Endothelial cell of umbilical vein (primary cell): ENCODE data around the gene GAPDHS. TPM values are rescaled to one million over a fixed set of nuclear protein-coding genes. Genes with fewer than 3 reads are reported as not detected.

Source experiments
- BruUV-seq: library from RNA; stranded (reverse); fragments of 400-500 nt; replicated peaks from 2 replicates; lab custom pipeline; 2021; lab: Mats Ljungman, UMichigan
- CTCF ChIA-PET: fragments of 300-600, 350-600 bp; sonication (Branson Sonifier 250); formaldehyde crosslinking; loops from one replicate; lab custom pipeline; 2021; ENCODE audit warnings: antibody characterized with exemption, inconsistent platforms; lab: Charles Lee
- POLR2A ChIA-PET: fragments of 300-600, 350-600 bp; sonication (Branson Sonifier 250); formaldehyde crosslinking; loops from one replicate; lab custom pipeline; 2021; ENCODE audit warnings: antibody characterized with exemption, inconsistent platforms; lab: Charles Lee
- DNase-seq: peaks from one replicate; pipeline ENCODE4 v3.0.0-alpha.2; 2011; ENCODE audit warnings: low read depth, low spot score
- FAIRE-seq: peaks from 2 replicates; lab custom pipeline; 2011; peaks lifted over from hg19 to GRCh38; lab: Jason Lieb, UNC
- H2AFZ ChIP-seq: 2 replicates; pipeline ENCODE4 v1.6.0; 2012; ENCODE audit warnings: low read depth, low read length, control low read depth, inconsistent platforms
- H3K27ac ChIP-seq: 2 replicates; pipeline ENCODE4 v1.5.1; 2011; ENCODE audit warnings: low read depth, mild to moderate bottlenecking, control low read depth, low read length, moderate library complexity; ENCODE audit not compliant: insufficient read depth
- H3K27me3 ChIP-seq, 2 experiments: 2 replicates each; pipeline versions ENCODE4 v1.6.0 to v1.6.1; 2011; ENCODE audit warnings: low read length in 2 of 2, mixed read lengths in 1 of 2; ENCODE audit not compliant: control insufficient read depth in 2 of 2, insufficient read depth in 2 of 2
- H3K36me3 ChIP-seq, 2 experiments: 2 replicates in 1 of 2; 3 replicates in 1 of 2; pipeline ENCODE4 v1.5.1; 2011; ENCODE audit warnings: low read length in 2 of 2, mild to moderate bottlenecking in 1 of 2, moderate library complexity in 1 of 2; ENCODE audit not compliant: control insufficient read depth in 2 of 2, insufficient read depth in 2 of 2; ENCODE audit errors: extremely low read depth in 1 of 2
- H3K4me1 ChIP-seq: 3 replicates; pipeline ENCODE4 v1.5.1; 2011; ENCODE audit warnings: mild to moderate bottlenecking, low read length; ENCODE audit not compliant: control insufficient read depth, insufficient read depth; ENCODE audit errors: extremely low read depth
- H3K4me2 ChIP-seq: 2 replicates; pipeline ENCODE4 v1.6.1; 2011; ENCODE audit warnings: low read length, control low read depth, mixed read lengths; ENCODE audit not compliant: insufficient read depth
- H3K4me3 ChIP-seq, 3 experiments: fragments of 200-600 bp in 1 of 3; sonication (generic), shearing (Covaris generic) in 1 of 3; replicated peaks in 1 of 3; 2 replicates each; pipeline ENCODE4 v1.5.1; 2011 to 2016; ENCODE audit warnings: control low read depth in 3 of 3, low read length in 3 of 3, mild to moderate bottlenecking in 2 of 3, inconsistent platforms in 1 of 3, low read depth in 1 of 3, moderate library complexity in 1 of 3; ENCODE audit not compliant: insufficient read depth in 1 of 3
- H3K79me2 ChIP-seq: 2 replicates; pipeline ENCODE4 v1.6.0; 2012; ENCODE audit warnings: low read length, inconsistent platforms; ENCODE audit not compliant: control insufficient read depth, insufficient read depth
- H3K9ac ChIP-seq: replicated peaks from 2 replicates; pipeline ENCODE3; 2011; ENCODE audit warnings: low read length, control low read depth; ENCODE audit not compliant: insufficient read depth; ENCODE audit errors: extremely low read depth
- H3K9me1 ChIP-seq: replicated peaks from 3 replicates; pipeline ENCODE4 v1.6.0; 2011; ENCODE audit warnings: mild to moderate bottlenecking, low read length; ENCODE audit not compliant: control insufficient read depth, insufficient read depth; ENCODE audit errors: extremely low read depth
- H3K9me3 ChIP-seq: replicated peaks from 2 replicates; pipeline ENCODE4 v1.5.1; 2012; ENCODE audit warnings: low read length, inconsistent platforms; ENCODE audit not compliant: control insufficient read depth, insufficient read depth
- H4K20me1 ChIP-seq: replicated peaks from 2 replicates; pipeline ENCODE3; 2011; ENCODE audit warnings: mild to moderate bottlenecking, low read length; ENCODE audit not compliant: control insufficient read depth, insufficient read depth; ENCODE audit errors: extremely low read depth
- CTCF ChIP-seq, 2 donors: IDR thresholded peaks; 1 replicate in 1 of 2; 2 replicates in 1 of 2; pipeline ENCODE4 v1.5.1; 2011; ENCODE audit warnings: low read length in 2 of 2, mild to moderate bottlenecking in 2 of 2, moderate library complexity in 2 of 2, control low read depth in 1 of 2, inconsistent platforms in 1 of 2, low read depth in 1 of 2; ENCODE audit not compliant: insufficient read depth in 1 of 2; ENCODE audit errors: extremely low read depth in 1 of 2
- EZH2 ChIP-seq: IDR thresholded peaks from 2 replicates; pipeline ENCODE4 v1.6.1; 2012; ENCODE audit warnings: borderline replicate concordance, low read depth, mild to moderate bottlenecking, moderate library complexity, low read length, inconsistent platforms; ENCODE audit not compliant: severe bottlenecking
- FOS ChIP-seq: IDR thresholded peaks from 2 replicates; pipeline ENCODE4 v1.6.1; 2011; ENCODE audit warnings: mild to moderate bottlenecking, low read length, moderate library complexity, borderline replicate concordance; ENCODE audit not compliant: insufficient read depth
- GATA2 ChIP-seq: IDR thresholded peaks from 2 replicates; pipeline ENCODE4 v1.7.0; 2011; ENCODE audit warnings: low read depth, mild to moderate bottlenecking, moderate library complexity, mixed read lengths, low read length; ENCODE audit not compliant: insufficient read length, insufficient read depth
- JUN ChIP-seq: IDR thresholded peaks from 2 replicates; pipeline ENCODE4 v1.6.1; 2011; ENCODE audit warnings: borderline replicate concordance, low read depth; ENCODE audit not compliant: insufficient read length, insufficient read depth
- MAX ChIP-seq: IDR thresholded peaks from 2 replicates; pipeline ENCODE4 v1.6.1; 2011; ENCODE audit not compliant: insufficient read depth, insufficient read length
- MYC ChIP-seq: IDR thresholded peaks from one replicate; pipeline ENCODE4 v1.6.1; 2011; ENCODE audit warnings: mild to moderate bottlenecking, low read depth, low read length
- POLR2A ChIP-seq: IDR thresholded peaks from 2 replicates; pipeline ENCODE4 v1.6.1; 2012; ENCODE audit warnings: low read depth, mild to moderate bottlenecking, control low read depth, low read length
- POLR2AphosphoS5 ChIP-seq: IDR thresholded peaks from 2 replicates; pipeline ENCODE4 v1.6.1; 2012; ENCODE audit warnings: low read depth, mild to moderate bottlenecking, control low read depth, low read length, moderate library complexity; ENCODE audit not compliant: insufficient read depth
- dilution Hi-C: fragments of 300-500 bp; cut with MboI; formaldehyde crosslinking; loops from one replicate; pipeline ENCODE4 v1.15.0; 2019; ENCODE audit warnings: low sequenced_read_pairs; ENCODE audit not compliant: extremely low pct_ligation_motif_present
- intact Hi-C: fragments of 100-400 bp; cut with micrococcal nuclease; formaldehyde crosslinking; loops from one replicate; pipeline ENCODE4 v1.10.0; 2022
- polyA plus RNA-seq, 4 experiments: library from polyadenylated mRNA; depleted of rRNA in 3 of 4; stranded (reverse) in 3 of 4; unstranded in 1 of 4; fragments of >200 nt; gene quantifications; 2 replicates each; pipeline versions ENCODE4 v1.2.1 to v1.2.3, GENCODE V29; 2011 to 2012; ENCODE audit warnings: missing spikeins in 1 of 4
- total RNA-seq: library from RNA; stranded (reverse); gene quantifications from 2 replicates; pipeline ENCODE4 v1.2.3, GENCODE V29; 2021

The GAPDHS gene
- total and polyA plus RNA-seq, 2 donors (not counting 3 experiments of a cell fraction or from before 2014, with no cell fraction given) = not detected

DNA sequence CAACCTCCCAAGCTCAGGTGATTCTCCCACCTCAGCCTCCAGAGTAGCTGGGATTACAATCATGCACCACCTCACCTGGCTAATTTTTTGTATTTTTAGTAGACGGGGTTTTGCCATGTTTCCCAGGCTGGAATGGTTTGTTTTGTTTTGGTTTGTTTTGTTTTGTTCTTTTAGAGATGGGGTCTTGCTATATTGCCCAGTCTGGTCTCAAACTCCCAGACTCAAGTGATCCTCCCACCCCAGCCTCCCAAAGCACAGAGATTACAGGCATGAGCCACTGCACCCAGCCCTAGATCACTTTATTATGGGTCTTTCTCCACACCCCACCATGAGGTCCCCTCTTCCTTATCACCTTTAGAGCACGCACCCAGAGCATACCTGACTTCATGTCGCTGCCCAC lies 35.0 kb upstream of the GAPDHS start:
- no peak overlapping the region for H2AFZ ChIP-seq
- H3K36me3 ChIP-seq = no peaks in the 10 kb centered on the region
- intact Hi-C loops (no loop called here), dilution Hi-C loops (no loop called here)
- H3K27ac ChIP-seq = no peak overlapping the region
- H3K79me2 ChIP-seq = no peaks in the 10 kb centered on the region
- TF ChIP-seq FOS (no peak), POLR2A (no peak), MYC (no peak), EZH2 (no peak), MAX (no peak), POLR2AphosphoS5 (no peak), GATA2 (no peak), JUN (no peak), CTCF (IDR thresholded peaks at IDR 0.05; ENCODE audit: extremely low read depth in 1 of 2, insufficient read depth in 1 of 2, low read depth in 1 of 2, low read length in 2 of 2) (no peak)
- POLR2A ChIA-PET = interaction anchor here (0.5 kb wide), 1 partner anchor 17 kb away, joined by 5 read pairs; no protein-coding TSS in a partner anchor
- no peaks in the 10 kb centered on the region for H4K20me1 ChIP-seq
- BruUV-seq = no TSS peak
- no peak overlapping the region for H3K9ac ChIP-seq
- DNase-seq (no peak), FAIRE-seq (no peak)
- no peak overlapping the region for H3K4me2 ChIP-seq
- no peak overlapping the region for H3K4me3 ChIP-seq
- H3K4me1 ChIP-seq = no peaks in the 10 kb centered on the region
- CTCF ChIA-PET = interaction anchor here (1.5 kb wide), 2 partner anchors 12 to 145 kb away, joined by 6 to 8 read pairs; no protein-coding TSS in a partner anchor
- H3K9me3 ChIP-seq = no peaks in the 10 kb centered on the region
- H3K27me3 ChIP-seq = no peaks in the 10 kb centered on the region
- no peaks in the 10 kb centered on the region for H3K9me1 ChIP-seq
